ENCODE data around the gene SLAIN2.

The SLAIN2 gene

DNA sequence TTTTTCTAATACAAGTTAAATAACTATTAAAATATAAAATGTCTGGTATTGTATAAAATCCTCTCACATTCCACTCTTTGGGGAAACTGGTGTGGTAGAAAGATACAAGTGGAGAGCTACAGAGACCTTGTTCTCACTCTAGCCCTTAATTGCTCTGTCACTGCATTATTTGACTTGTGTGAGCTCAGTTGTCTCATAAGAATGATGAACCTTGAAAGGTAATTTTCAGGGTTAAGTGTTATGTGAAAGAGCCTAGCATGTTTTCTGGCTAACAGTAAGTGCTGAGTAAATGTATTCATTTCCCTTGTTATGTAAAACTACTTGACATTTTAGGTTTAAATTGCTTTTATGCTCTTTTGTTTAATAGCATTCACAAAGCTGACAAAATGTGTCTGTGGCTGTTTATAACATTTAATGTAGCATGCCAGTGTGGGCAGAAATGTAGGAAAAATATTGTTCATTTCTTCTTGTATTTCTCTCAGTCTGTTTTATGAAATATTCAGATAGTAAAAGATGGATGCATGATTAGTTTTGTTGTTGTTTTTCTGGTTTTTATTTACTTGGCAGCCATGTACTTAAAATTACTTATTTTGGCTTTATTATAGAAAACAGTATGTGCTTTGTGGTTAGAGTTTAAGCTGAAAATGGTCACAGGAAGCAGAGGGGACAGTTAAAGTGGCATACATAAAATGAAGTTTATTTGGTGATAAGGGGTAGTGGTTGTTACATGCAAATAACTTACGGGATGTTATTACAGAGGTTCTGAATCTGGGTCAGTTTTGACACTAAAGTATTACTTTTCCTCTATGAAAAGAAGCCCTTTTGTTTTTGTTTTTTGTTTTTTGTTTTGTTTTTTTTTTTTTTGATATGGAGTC is 29.2 kb downstream of the SLAIN2 start:
- no peak for TF ChIP-seq ZNF274 (IDR thresholded peaks at IDR 0.05; ENCODE audit: low read depth, low read length)
- H3K4me3 ChIP-seq (ENCODE audit: low read length) = no peak overlapping the region

DNA sequence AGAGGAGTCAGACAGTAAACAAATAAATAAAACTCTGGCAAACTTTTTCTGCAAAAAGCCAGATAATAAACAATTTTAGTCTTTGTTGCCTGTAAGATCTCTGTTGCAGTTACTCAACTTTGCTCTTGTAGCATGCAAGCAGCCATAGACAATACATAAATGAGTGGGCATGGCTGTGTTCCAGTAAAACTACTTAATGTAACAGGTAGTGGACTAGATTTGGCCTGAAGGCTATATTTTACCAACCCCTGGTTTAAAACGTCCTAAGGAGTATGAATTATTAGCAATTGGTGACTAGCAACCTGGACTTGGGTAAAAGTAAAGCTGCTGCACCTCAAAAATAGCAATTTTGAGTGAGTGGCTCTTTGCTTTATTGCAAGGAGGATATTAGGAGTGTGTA is 30.9 kb downstream of the SLAIN2 start:
- no peak overlapping the region for H3K4me3 ChIP-seq (ENCODE audit: low read length)
- no peak for TF ChIP-seq ZNF274 (IDR thresholded peaks at IDR 0.05; ENCODE audit: low read depth, low read length)

DNA sequence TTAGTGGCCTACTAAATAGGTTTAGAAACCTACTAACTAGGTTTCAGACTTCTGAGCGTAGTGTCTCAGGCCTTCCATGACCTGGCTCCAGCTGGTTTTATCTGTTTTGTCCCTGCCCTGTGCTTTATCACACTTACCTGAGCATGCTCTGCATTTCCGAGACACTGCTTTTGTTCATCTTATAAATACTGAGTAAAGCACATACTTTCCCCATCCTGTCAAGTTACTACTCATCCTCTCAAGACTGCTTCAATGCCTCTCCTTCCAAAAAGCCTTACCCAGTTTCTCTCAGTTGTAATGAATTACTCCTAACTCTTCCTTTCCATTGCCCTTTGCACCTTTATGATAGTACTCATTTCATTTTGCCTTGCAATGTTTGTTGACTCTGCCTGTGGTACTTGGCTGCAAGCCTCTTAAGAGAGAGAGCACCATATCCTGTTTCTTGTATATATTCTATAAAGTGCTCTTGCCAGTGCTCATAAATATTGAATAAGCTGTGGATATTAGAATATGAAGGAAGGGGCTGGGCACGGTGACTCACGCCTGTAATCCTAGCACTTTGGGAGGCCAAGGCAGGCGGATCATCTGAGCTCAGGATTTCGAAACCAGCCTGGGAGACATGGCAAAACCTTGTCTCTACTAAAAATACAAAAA is 34.4 kb downstream of the SLAIN2 start:
- H3K4me3 ChIP-seq (ENCODE audit: low read length) = no peak overlapping the region
- TF ChIP-seq ZNF274 (IDR thresholded peaks at IDR 0.05; ENCODE audit: low read depth, low read length) = no peak

DNA sequence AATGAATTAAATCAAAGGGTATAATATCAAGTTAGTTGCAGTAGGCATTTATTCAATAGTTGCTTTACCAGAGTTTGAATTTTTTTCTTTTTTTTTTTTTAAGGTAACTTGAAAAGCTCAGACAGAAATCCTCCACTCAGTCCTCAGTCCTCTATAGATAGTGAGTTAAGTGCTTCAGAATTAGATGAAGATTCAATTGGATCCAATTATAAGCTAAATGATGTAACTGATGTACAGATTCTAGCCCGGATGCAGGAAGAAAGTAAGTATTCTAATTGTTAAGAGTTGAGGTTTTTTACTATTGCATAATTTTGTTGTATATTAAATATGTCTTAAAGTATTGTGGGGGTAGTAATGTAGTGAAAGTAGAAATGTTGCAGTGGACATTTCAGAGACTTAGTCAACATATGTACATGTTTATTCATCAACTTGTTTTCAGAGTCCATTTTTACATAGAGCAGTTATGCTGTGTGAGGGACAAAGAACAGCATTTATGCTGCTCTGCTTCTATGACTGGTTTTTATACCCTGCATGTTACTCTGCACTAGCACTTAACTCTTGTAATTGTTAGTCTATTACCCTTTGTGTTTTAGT is 38.4 kb downstream of the SLAIN2 start:
- no peak for TF ChIP-seq ZNF274 (IDR thresholded peaks at IDR 0.05; ENCODE audit: low read depth, low read length)
- no peak overlapping the region for H3K4me3 ChIP-seq (ENCODE audit: low read length)

GRCh38 chr4:48380583-48381167 is 39.3 kb downstream of the SLAIN2 start:
- TF ChIP-seq ZNF274 (IDR thresholded peaks at IDR 0.05; ENCODE audit: low read depth, low read length) = no peak

GRCh38 chr4:48388525-48389154 is 47.3 kb downstream of the SLAIN2 start:
- TF ChIP-seq ZNF274 (IDR thresholded peaks at IDR 0.05; ENCODE audit: low read depth, low read length) = no peak
- H3K4me3 ChIP-seq (ENCODE audit: low read length) = no peak overlapping the region

More at GRCh38 chr4:48380583-48381167, 39.3 kb downstream of the SLAIN2 start:
- H3K4me3 ChIP-seq (ENCODE audit: low read length) = no peak overlapping the region

DNA sequence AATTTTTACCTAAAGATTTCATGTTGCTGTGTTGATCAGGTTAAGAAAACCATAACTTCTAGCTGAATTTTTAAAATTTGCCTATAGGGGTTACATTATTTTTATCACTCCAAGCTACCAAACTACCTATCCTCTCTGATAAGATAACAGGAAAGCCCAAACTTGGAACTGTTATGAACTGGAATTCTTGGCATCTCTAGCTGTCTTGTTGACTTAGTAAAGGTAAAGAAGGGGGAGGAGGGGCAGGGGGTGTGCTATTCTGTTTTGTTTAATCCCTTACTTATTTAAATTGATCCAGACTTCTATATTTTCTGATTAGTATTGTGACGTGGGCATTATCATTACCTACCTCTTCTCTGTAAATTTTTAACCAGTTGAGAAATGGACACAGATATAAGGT is 54.7 kb downstream of the SLAIN2 start:
- H3K4me3 ChIP-seq (ENCODE audit: low read length) = no peak overlapping the region
- no peak for TF ChIP-seq ZNF274 (IDR thresholded peaks at IDR 0.05; ENCODE audit: low read depth, low read length)

GRCh38 chr4:48400416-48400815 is 59.1 kb downstream of the SLAIN2 start:
- TF ChIP-seq ZNF274 (IDR thresholded peaks at IDR 0.05; ENCODE audit: low read depth, low read length) = no peak
- no peak overlapping the region for H3K4me3 ChIP-seq (ENCODE audit: low read length)

DNA sequence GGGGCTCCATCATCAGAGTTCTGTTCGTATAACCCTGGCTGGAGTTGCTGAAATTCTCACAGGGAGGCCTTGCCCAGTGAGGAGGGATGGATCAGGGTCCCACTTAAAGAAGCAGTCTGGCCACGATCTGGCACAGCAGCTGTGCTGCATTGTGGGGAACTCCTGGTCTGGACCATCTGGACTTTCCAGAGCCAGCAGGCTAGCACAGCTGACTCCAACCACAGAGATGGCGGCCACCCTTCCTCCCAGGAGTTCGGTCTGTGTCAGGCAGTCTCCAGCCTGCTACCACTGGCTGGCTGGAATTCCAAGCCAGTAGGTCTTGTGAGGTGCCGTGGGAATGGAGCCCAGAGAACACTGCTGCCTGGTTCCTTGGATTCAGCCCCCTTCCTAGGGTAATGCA is 62.0 kb downstream of the SLAIN2 start:
- no peak for TF ChIP-seq ZNF274 (IDR thresholded peaks at IDR 0.05; ENCODE audit: low read depth, low read length)
- no peak overlapping the region for H3K4me3 ChIP-seq (ENCODE audit: low read length)

- TF ChIP-seq ZNF274 (IDR thresholded peaks at IDR 0.05; ENCODE audit: low read depth, low read length) = no peak
- no peak overlapping the region for H3K4me3 ChIP-seq (ENCODE audit: low read length)
Observed at GRCh38 chr4:48403779-48404178, 62.5 kb downstream of the SLAIN2 start.

DNA sequence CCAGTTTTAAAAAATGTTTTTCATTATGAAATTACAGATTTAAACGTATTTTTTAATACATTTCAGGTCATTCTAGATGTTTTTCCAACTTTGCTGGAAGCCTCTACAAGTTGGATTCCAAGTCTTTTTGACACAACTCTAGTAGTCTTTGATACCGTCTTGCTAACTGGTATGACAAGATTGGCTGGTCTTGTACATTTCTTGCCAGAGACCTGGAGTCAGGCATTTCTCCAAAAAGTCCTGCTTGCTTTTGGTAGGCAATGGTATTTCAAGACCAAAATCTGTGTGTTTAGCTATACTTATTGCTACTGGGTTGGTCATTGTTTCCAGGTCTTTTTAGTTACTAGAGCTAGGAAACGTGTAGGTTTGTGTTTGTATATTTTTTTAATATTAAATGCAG is 64.6 kb downstream of the SLAIN2 start:
- no peak for TF ChIP-seq ZNF274 (IDR thresholded peaks at IDR 0.05; ENCODE audit: low read depth, low read length)
- H3K4me3 ChIP-seq (ENCODE audit: low read length) = no peak overlapping the region

DNA sequence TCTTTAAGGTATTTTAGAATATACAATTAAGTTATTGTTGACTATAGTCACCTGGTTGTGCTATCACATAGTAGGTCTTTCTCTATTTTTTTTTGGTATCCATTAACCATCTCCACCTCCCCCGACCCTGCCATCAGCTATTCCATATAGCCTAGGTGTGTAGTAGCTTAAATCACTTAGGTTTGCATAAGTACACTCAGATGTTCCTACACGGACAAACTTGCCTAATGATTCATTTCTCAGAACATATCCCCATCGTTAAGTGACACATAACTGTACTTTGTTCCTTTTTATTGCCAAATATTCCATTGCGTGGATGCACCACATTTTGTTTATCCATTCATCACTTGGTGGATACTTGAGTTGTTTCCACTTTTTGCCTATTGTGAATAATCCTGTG is 67.9 kb downstream of the SLAIN2 start:
- no peak for TF ChIP-seq ZNF274 (IDR thresholded peaks at IDR 0.05; ENCODE audit: low read depth, low read length)
- H3K4me3 ChIP-seq (ENCODE audit: low read length) = no peak overlapping the region

- no peak overlapping the region for H3K4me3 ChIP-seq (ENCODE audit: low read length)
- TF ChIP-seq ZNF274 (IDR thresholded peaks at IDR 0.05; ENCODE audit: low read depth, low read length) = no peak
Observed at GRCh38 chr4:48410812-48411211, 69.5 kb downstream of the SLAIN2 start.

GRCh38 chr4:48420144-48420543 is 78.8 kb downstream of the SLAIN2 start:
- TF ChIP-seq ZNF274 (IDR thresholded peaks at IDR 0.05; ENCODE audit: low read depth, low read length) = no peak
- no peak overlapping the region for H3K4me3 ChIP-seq (ENCODE audit: low read length)
